Activated T-cell treated with anti-CD3 and anti-CD28 coated beads, Interleukin-2, amount 50 U/mL, for 48 hours (primary cell): ENCODE measurements around the gene CDHR4.
"Not testable (repeated sequence)": the region's sequence is repeated elsewhere in the genome, so short reads cannot be mapped to it uniquely, and the experiment has no call there.

ENCODE experiments used
- DNase-seq, 2 experiments: peaks; one replicate each; pipeline ENCODE4 v3.0.0-alpha.2; 2020

Gene CDHR4

GRCh38 chr3:49779358-49780079, 20.2 kb downstream of the CDHR4 start:
- no peak for DNase-seq

GRCh38 chr3:49776101-49776500, 23.6 kb downstream of the CDHR4 start:
- DNase-seq: not testable (repeated sequence)

- DNase-seq: no peak
These were observed 24.1 kb downstream of the CDHR4 start for GRCh38 chr3:49775538-49775937.

- no peak for DNase-seq
These were observed 27.0 kb downstream of the CDHR4 start for GRCh38 chr3:49772703-49773102.

- no peak for DNase-seq
These were observed 28.2 kb downstream of the CDHR4 start for GRCh38 chr3:49771340-49771938.

GRCh38 chr3:49769926-49770325, 29.7 kb downstream of the CDHR4 start:
- no peak for DNase-seq

GRCh38 chr3:49769286-49769915, 30.3 kb downstream of the CDHR4 start:
- DNase-seq: no peak

- no peak for DNase-seq
These were observed 35.7 kb downstream of the CDHR4 start for GRCh38 chr3:49763981-49764380.

- DNase-seq: no peak
These were observed 38.0 kb downstream of the CDHR4 start for GRCh38 chr3:49761661-49762060.

GRCh38 chr3:49759226-49759625, 40.4 kb downstream of the CDHR4 start:
- no peak for DNase-seq

GRCh38 chr3:49757197-49757596, 42.5 kb downstream of the CDHR4 start:
- no peak for DNase-seq

- no peak for DNase-seq
These were observed 43.6 kb downstream of the CDHR4 start for GRCh38 chr3:49756036-49756435.

GRCh38 chr3:49754536-49754935, 45.1 kb downstream of the CDHR4 start:
- DNase-seq: no peak

GRCh38 chr3:49751501-49751900, 48.2 kb downstream of the CDHR4 start:
- DNase-seq: no peak

GRCh38 chr3:49750056-49750455, 49.6 kb downstream of the CDHR4 start:
- DNase-seq: no peak

GRCh38 chr3:49748874-49749273, 50.8 kb downstream of the CDHR4 start:
- DNase-seq: not testable (repeated sequence)

GRCh38 chr3:49747792-49748480, 51.7 kb downstream of the CDHR4 start:
- no peak for DNase-seq

GRCh38 chr3:49745986-49746385, 53.7 kb downstream of the CDHR4 start:
- no peak for DNase-seq
